ENCODE measurements around the gene CDH8. TPM values are rescaled to one million over a fixed set of nuclear protein-coding genes. Genes with fewer than 3 reads are reported as not detected.

CDH8 gene
- polyA plus RNA-seq, 2 of the 4 experiments (the other 2 are of a cell fraction), result 0.23 to 0.94 TPM

- CTCF ChIA-PET, result no interaction called here
Measured at GRCh38 chr16:62038225-62038624, 2.0 kb upstream of the CDH8 start.

More at GRCh38 chr16:62038225-62038624, 2.0 kb upstream of the CDH8 start:
- no peak overlapping the region for H3K4me2 ChIP-seq
- no peaks in the 10 kb centered on the region; the same call in 2 of the 3 replicates for H3K9me3 ChIP-seq
- H3K4me1 ChIP-seq, result peaks cover 7% of the 10 kb centered on the region; the same call in 1 of the 3 replicates
- POLR2A ChIA-PET, result no interaction called here
- no peak for FAIRE-seq
- DNase-seq (ENCODE audit: low read depth in 1 of 2, low spot score in 1 of 2), result no peak
- no peak for TF ChIP-seq MAX (IDR thresholded peaks at IDR 0.05)
- TF ChIP-seq USF2 (IDR thresholded peaks at IDR 0.05), result no peak
- no peak for TF ChIP-seq CHD4 (IDR thresholded peaks at IDR 0.05; ENCODE audit: borderline replicate concordance)
- no peak for TF ChIP-seq CTCF (IDR thresholded peaks at IDR 0.05)
- no peak for TF ChIP-seq ATOH8 (CRISPR knock-in tag; IDR thresholded peaks at IDR 0.05; ENCODE audit: low read depth)
- no peak for TF ChIP-seq PHF8 (IDR thresholded peaks at IDR 0.05; ENCODE audit: borderline replicate concordance, low read depth)
- TF ChIP-seq HOXB5 (CRISPR knock-in tag; IDR thresholded peaks at IDR 0.05), result no peak
- TF ChIP-seq HEYL (CRISPR knock-in tag; IDR thresholded peaks at IDR 0.05), result no peak
- no peak for TF ChIP-seq FOSL2 (IDR thresholded peaks at IDR 0.05)
- TF ChIP-seq FOSL2 (CRISPR knock-in tag; IDR thresholded peaks at IDR 0.05), result no peak
- TF ChIP-seq E2F6 (IDR thresholded peaks at IDR 0.05; ENCODE audit: borderline replicate concordance, low read depth), result no peak
- TF ChIP-seq PBX3 (IDR thresholded peaks at IDR 0.05), result no peak
- TF ChIP-seq HOXB13 (CRISPR knock-in tag; IDR thresholded peaks at IDR 0.05; ENCODE audit: low read depth), result no peak
- no peak for TF ChIP-seq JUN (IDR thresholded peaks at IDR 0.05)
- TF ChIP-seq BHLHE40 (IDR thresholded peaks at IDR 0.05; ENCODE audit: low read depth, low read length), result no peak
- no peak for TF ChIP-seq MAFK (IDR thresholded peaks at IDR 0.05; ENCODE audit: partially characterized antibody)
- TF ChIP-seq ELK1 (IDR thresholded peaks at IDR 0.05; ENCODE audit: low read depth, low read length), result no peak
- TF ChIP-seq TP53 (CRISPR knock-in tag; IDR thresholded peaks at IDR 0.05), result no peak
- no peak for ATAC-seq
- no peak overlapping the region for H3K4me3 ChIP-seq
- H3K27ac ChIP-seq, result no peak overlapping the region
- WGBS (ENCODE audit: missing lambda C conversion rate), result 3% methylated on average over 1 of the region's 1 CpG
